H1 (cell line): Measurements from ENCODE around the gene PARP16. TPM values are rescaled to one million over a fixed set of nuclear protein-coding genes. Genes with fewer than 3 reads are reported as not detected.

Source experiments
- CTCF ChIA-PET: fragments of 300-600 bp; sonication (Branson Sonifier 250); formaldehyde crosslinking; loops from one replicate; lab custom pipeline; 2021; ENCODE audit not compliant: partially characterized antibody; lab: Charles Lee
- POLR2A ChIA-PET: fragments of 300-600 bp; sonication (Branson Sonifier 250); formaldehyde crosslinking; loops from one replicate; lab custom pipeline; 2021; ENCODE audit warnings: inconsistent platforms; ENCODE audit not compliant: partially characterized antibody; lab: Charles Lee
- DNase-seq, 2 experiments: peaks; one replicate each; pipeline versions ENCODE4 v3.0.0 to v3.0.0-alpha.2; 2010 to 2022; ENCODE audit warnings: low spot score in 2 of 2, low read depth in 1 of 2, mixed read lengths in 1 of 2
- FAIRE-seq: peaks from 2 replicates; lab custom pipeline; 2011; peaks lifted over from hg19 to GRCh38; lab: Jason Lieb, UNC
- H2AFZ ChIP-seq: 2 replicates; pipeline ENCODE4 v1.8.1; 2012; ENCODE audit warnings: low read length, inconsistent platforms
- H2AK5ac ChIP-seq: 2 replicates; pipeline ENCODE4 v1.6.1; 2013; ENCODE audit warnings: low read depth, low read length
- H2BK120ac ChIP-seq: replicated peaks from 2 replicates; pipeline ENCODE3; 2013; ENCODE audit warnings: low read depth, low read length, inconsistent platforms
- H2BK12ac ChIP-seq: 2 replicates; pipeline ENCODE4 v1.6.1; 2013; ENCODE audit warnings: low read depth, low read length
- H2BK15ac ChIP-seq: 2 replicates; pipeline ENCODE4 v1.6.1; 2013; ENCODE audit warnings: low read length
- H2BK20ac ChIP-seq: 2 replicates; pipeline ENCODE4 v1.6.1; 2013; ENCODE audit warnings: low read length
- H2BK5ac ChIP-seq: 2 replicates; pipeline ENCODE4 v1.6.1; 2013; ENCODE audit warnings: low read depth, low read length
- H3K14ac ChIP-seq: 2 replicates; pipeline ENCODE4 v1.6.1; 2013; ENCODE audit warnings: inconsistent platforms; ENCODE audit not compliant: insufficient read length
- H3K18ac ChIP-seq: 2 replicates; pipeline ENCODE4 v1.6.1; 2013; ENCODE audit warnings: low read length; ENCODE audit errors: extremely low read depth
- H3K23ac ChIP-seq: 2 replicates; pipeline ENCODE4 v1.6.1; 2013; ENCODE audit warnings: inconsistent platforms; ENCODE audit not compliant: insufficient read length
- H3K23me2 ChIP-seq: 2 replicates; pipeline ENCODE4 v1.6.1; 2013; ENCODE audit warnings: low read depth, low read length
- H3K27ac ChIP-seq: 2 replicates; pipeline ENCODE4 v1.6.1; 2011; ENCODE audit warnings: low read depth, low read length, inconsistent platforms
- H3K27me3 ChIP-seq, 4 experiments: replicated peaks in 1 of 4; 1 replicate in 1 of 4; 2 replicates in 3 of 4; pipeline versions ENCODE4 v1.6.1 to v1.8.1; 2011 to 2013; ENCODE audit warnings: low read length in 3 of 4, mild to moderate bottlenecking in 3 of 4, inconsistent platforms in 2 of 4, mixed read lengths in 2 of 4, moderate library complexity in 1 of 4; ENCODE audit not compliant: control insufficient read depth in 3 of 4, insufficient read depth in 3 of 4; ENCODE audit errors: extremely low read depth in 1 of 4
- H3K36me3 ChIP-seq, 4 experiments: 2 replicates each; pipeline versions ENCODE4 v1.6.1 to v1.8.1; 2011 to 2013; ENCODE audit warnings: mild to moderate bottlenecking in 4 of 4, low read length in 3 of 4, moderate library complexity in 2 of 4, control low read depth in 1 of 4, inconsistent platforms in 1 of 4; ENCODE audit not compliant: insufficient read depth in 4 of 4, control insufficient read depth in 2 of 4
- H3K4ac ChIP-seq: replicated peaks from 2 replicates; pipeline ENCODE3; 2013; ENCODE audit warnings: low read length, low read depth, mixed read lengths, inconsistent platforms; ENCODE audit not compliant: insufficient read length
- H3K4me1 ChIP-seq, 4 experiments: replicated peaks in 1 of 4; 1 replicate in 1 of 4; 2 replicates in 3 of 4; pipeline versions ENCODE4 v1.6.1 to v1.8.1; 2011 to 2013; ENCODE audit warnings: low read length in 3 of 4, inconsistent platforms in 2 of 4, mixed read lengths in 1 of 4; ENCODE audit not compliant: insufficient read depth in 4 of 4, control insufficient read depth in 3 of 4
- H3K4me2 ChIP-seq, 2 experiments: 2 replicates each; pipeline versions ENCODE4 v1.6.1 to v1.8.1; 2011 to 2013; ENCODE audit warnings: low read depth in 2 of 2, low read length in 2 of 2, control low read depth in 1 of 2, inconsistent platforms in 1 of 2, mild to moderate bottlenecking in 1 of 2; ENCODE audit not compliant: insufficient read depth in 1 of 2
- H3K4me3 ChIP-seq, 4 experiments: fragments of 200-600, 300-600 bp in 1 of 4; sonication (generic), shearing (Covaris generic), sonication (Bioruptor Twin) in 1 of 4; 2 replicates each; pipeline versions ENCODE4 v1.5.1 to v1.8.1; 2011 to 2016; ENCODE audit warnings: low read length in 4 of 4, low read depth in 3 of 4, control low read depth in 2 of 4, inconsistent platforms in 2 of 4, mild to moderate bottlenecking in 2 of 4, mixed read lengths in 1 of 4, moderate library complexity in 1 of 4; ENCODE audit not compliant: insufficient read depth in 2 of 4; ENCODE audit errors: extremely low read depth in 1 of 4
- H3K56ac ChIP-seq: replicated peaks from 2 replicates; pipeline ENCODE3; 2013; ENCODE audit warnings: low read depth, mild to moderate bottlenecking, mixed read lengths, low read length, inconsistent platforms; ENCODE audit not compliant: insufficient read length
- H3K79me1 ChIP-seq: 2 replicates; pipeline ENCODE4 v1.6.1; 2013; ENCODE audit warnings: low read depth, low read length, control low read depth
- H3K79me2 ChIP-seq, 2 experiments: 2 replicates each; pipeline versions ENCODE4 v1.6.1 to v1.8.1; 2012 to 2013; ENCODE audit warnings: low read length in 2 of 2, mild to moderate bottlenecking in 2 of 2, inconsistent platforms in 1 of 2; ENCODE audit not compliant: insufficient read depth in 2 of 2, control insufficient read depth in 1 of 2
- H3K9ac ChIP-seq, 4 experiments: replicated peaks in 1 of 4; 1 replicate in 1 of 4; 2 replicates in 3 of 4; pipeline versions ENCODE4 v1.6.1 to v1.8.1; 2011 to 2013; ENCODE audit warnings: low read depth in 3 of 4, low read length in 3 of 4, control low read depth in 2 of 4, mild to moderate bottlenecking in 2 of 4, moderate library complexity in 2 of 4, inconsistent platforms in 1 of 4; ENCODE audit errors: extremely low read depth in 1 of 4
- H3K9me3 ChIP-seq, 2 experiments: 2 replicates each; pipeline versions ENCODE4 v1.6.1 to v1.8.1; 2012 to 2013; ENCODE audit warnings: mild to moderate bottlenecking in 2 of 2, moderate library complexity in 2 of 2, control low read depth in 1 of 2, inconsistent platforms in 1 of 2, low read depth in 1 of 2, low read length in 1 of 2, mixed read lengths in 1 of 2; ENCODE audit not compliant: insufficient read depth in 2 of 2
- H4K20me1 ChIP-seq, 2 experiments: replicated peaks in 1 of 2; 2 replicates each; pipeline versions ENCODE3 to v1.8.1; 2011 to 2013; ENCODE audit warnings: inconsistent platforms in 2 of 2, low read length in 2 of 2, mild to moderate bottlenecking in 1 of 2; ENCODE audit not compliant: insufficient read depth in 2 of 2, control insufficient read depth in 1 of 2
- H4K5ac ChIP-seq: 2 replicates; pipeline ENCODE4 v1.6.1; 2013; ENCODE audit warnings: low read length, low read depth, mixed read lengths, inconsistent platforms; ENCODE audit not compliant: insufficient read length
- H4K8ac ChIP-seq: 2 replicates; pipeline ENCODE4 v1.8.0; 2013; ENCODE audit warnings: mild to moderate bottlenecking, moderate library complexity, low read length, inconsistent platforms; ENCODE audit not compliant: insufficient read depth; ENCODE audit errors: extremely low read depth
- H4K91ac ChIP-seq: replicated peaks from 2 replicates; pipeline ENCODE3; 2013; ENCODE audit warnings: low read length, mixed read lengths, inconsistent platforms; ENCODE audit not compliant: insufficient read length
- CHD1 ChIP-seq: IDR thresholded peaks from 2 replicates; pipeline ENCODE4 v1.6.1; 2012; ENCODE audit warnings: low read depth, low read length, improper control_type of control experiment
- EGR1 ChIP-seq: IDR thresholded peaks from 2 replicates; pipeline ENCODE4 v1.6.1; 2011; ENCODE audit warnings: low read depth, low read length, borderline replicate concordance
- EP300 ChIP-seq, 2 experiments: IDR thresholded peaks; 1 replicate in 1 of 2; 2 replicates in 1 of 2; pipeline ENCODE4 v1.6.1; 2011 to 2012; ENCODE audit warnings: low read depth in 2 of 2, low read length in 2 of 2, mild to moderate bottlenecking in 2 of 2, borderline replicate concordance in 1 of 2, inconsistent platforms in 1 of 2, moderate library complexity in 1 of 2
- KDM1A ChIP-seq: fragments of 200-600, 300-600 bp; sonication (generic); IDR thresholded peaks from 2 replicates; pipeline ENCODE4 v1.7.1; 2016; ENCODE audit warnings: mild to moderate bottlenecking, low read length, borderline replicate concordance
- RNF2 ChIP-seq: fragments of 200-900, 300-1000 bp; sonication (generic); IDR thresholded peaks from 2 replicates; pipeline ENCODE4 v1.7.1; 2016; ENCODE audit warnings: borderline replicate concordance, low read depth, mild to moderate bottlenecking, antibody characterized with exemption, low read length; ENCODE audit not compliant: poor library complexity, severe bottlenecking; ENCODE audit errors: missing control alignments
- WGBS, 2 experiments: shearing (Covaris generic) in 1 of 2; methylation state at CpG; one replicate each; pipeline versions ENCODE4 v1.1.6 to v1.1.7; 2013 to 2015; ENCODE audit warnings: low lambda C conversion rate in 2 of 2, mixed read lengths in 2 of 2, inconsistent platforms in 1 of 2, low coverage in 1 of 2, missing lambda C conversion rate in 1 of 2; ENCODE audit not compliant: insufficient replicate concordance in 2 of 2, insufficient coverage in 1 of 2, insufficient read length in 1 of 2; ENCODE audit errors: extremely low coverage in 1 of 2, missing lambda C conversion rate in 1 of 2; 5-methylcytosine and 5-hydroxymethylcytosine counted together
- polyA plus RNA-seq, 7 experiments: library from polyadenylated mRNA; depleted of rRNA in 3 of 7; stranded (reverse) in 5 of 7; unstranded in 2 of 7; fragments of >200 nt in 5 of 7; fragments of 200-250 nt in 2 of 7; gene quantifications; 1 replicate in 5 of 7; 2 replicates in 1 of 7; 4 replicates in 1 of 7; pipeline versions ENCODE4 v1.2.1 to v1.2.3, GENCODE V29; 2011 to 2013; ENCODE audit warnings: missing spikeins in 2 of 7, mixed read lengths in 2 of 7
- total RNA-seq: library from RNA; stranded (reverse); fragmentation: NEBNext Ultra II Directional; extraction: Animal tissue kit (Norgen Biotek cat#: 25700); gene quantifications from 2 replicates; pipeline ENCODE4 v1.2.1, GENCODE V29; 2021

PARP16 gene
- total and polyA plus RNA-seq, 2 of the 8 experiments (the other 6 are each of a cell fraction or from before 2014, with no cell fraction given): 3.7 to 5.0 TPM

- H3K4me1 ChIP-seq: peaks cover 0 to 10% (median 7%) of the 10 kb centered on the region in 4 experiments; a peak in 5 of 7 replicates
- no peak overlapping the region for H2BK12ac ChIP-seq
- H2BK120ac ChIP-seq: no peak overlapping the region
- H3K27ac ChIP-seq: no peak overlapping the region
- no peak overlapping the region for H4K91ac ChIP-seq
- TF ChIP-seq EGR1: no peak
- TF ChIP-seq RNF2: no peak
- no peak for TF ChIP-seq EP300 (IDR thresholded peaks at IDR 0.05; ENCODE audit: borderline replicate concordance in 1 of 2, low read depth in 2 of 2, low read length in 2 of 2)
- TF ChIP-seq CHD1: no peak
- no peak for TF ChIP-seq KDM1A
- no peak overlapping the region for H3K4me2 ChIP-seq
- no peaks in the 10 kb centered on the region for H4K20me1 ChIP-seq
- no peak overlapping the region for H4K8ac ChIP-seq
- H4K5ac ChIP-seq: no peak overlapping the region
- no peaks in the 10 kb centered on the region for H3K79me2 ChIP-seq
- H3K14ac ChIP-seq: no peak overlapping the region
- H3K9ac ChIP-seq: no peak overlapping the region
- no peak overlapping the region for H2BK15ac ChIP-seq
- no peak overlapping the region for H3K4me3 ChIP-seq
- CTCF ChIA-PET: interaction anchor here (0.6 to 1.1 kb wide), 3 partner anchors 9 to 549 kb away, joined by 3 to 4 read pairs (median 4); no protein-coding TSS in a partner anchor
- no peak overlapping the region for H3K23ac ChIP-seq
- POLR2A ChIA-PET: interaction anchor here (1.1 to 10.1 kb wide), 3 partner anchors 8 to 13 kb away, joined by 3 to 123 read pairs (median 7); partner anchors contain the start of gene RNU5B-1
- H3K9me3 ChIP-seq: no peaks in the 10 kb centered on the region
- no peak for DNase-seq
- no peak overlapping the region for H3K18ac ChIP-seq
- H2BK20ac ChIP-seq: no peak overlapping the region
- peaks cover 8% of the 10 kb centered on the region for H3K23me2 ChIP-seq
- H3K56ac ChIP-seq: no peak overlapping the region
- FAIRE-seq: no peak
- no peak overlapping the region for H2BK5ac ChIP-seq
- 94% methylated on average over 7 of the region's 7 CpGs; no CpG with 5 or more reads in 1 of the 2 experiments for WGBS, 2 experiments
- no peak overlapping the region for H3K4ac ChIP-seq
- H2AK5ac ChIP-seq: no peak overlapping the region
- no peaks in the 10 kb centered on the region for H3K79me1 ChIP-seq
- H3K36me3 ChIP-seq: no peaks in the 10 kb centered on the region
- H2AFZ ChIP-seq: no peak overlapping the region
- peaks cover 0 to 10% (median 10%) of the 10 kb centered on the region in 4 experiments; a peak in 6 of 7 replicates for H3K27me3 ChIP-seq
These were observed 2.7 kb upstream of the PARP16 start for GRCh38 chr15:65289261-65289854.
